Endothelial cell of umbilical vein (primary cell): Measurements from ENCODE around the gene LONP2. TPM values are rescaled to one million over a fixed set of nuclear protein-coding genes. Genes with fewer than 3 reads are reported as not detected.

Source experiments
- BruUV-seq: library from RNA; stranded (reverse); fragments of 400-500 nt; replicated peaks from 2 replicates; lab custom pipeline; 2021; lab: Mats Ljungman, UMichigan
- CTCF ChIA-PET: fragments of 300-600, 350-600 bp; sonication (Branson Sonifier 250); formaldehyde crosslinking; loops from one replicate; lab custom pipeline; 2021; ENCODE audit warnings: antibody characterized with exemption, inconsistent platforms; lab: Charles Lee
- POLR2A ChIA-PET: fragments of 300-600, 350-600 bp; sonication (Branson Sonifier 250); formaldehyde crosslinking; loops from one replicate; lab custom pipeline; 2021; ENCODE audit warnings: antibody characterized with exemption, inconsistent platforms; lab: Charles Lee
- DNase-seq: peaks from one replicate; pipeline ENCODE4 v3.0.0-alpha.2; 2011; ENCODE audit warnings: low read depth, low spot score
- FAIRE-seq: peaks from 2 replicates; lab custom pipeline; 2011; peaks lifted over from hg19 to GRCh38; lab: Jason Lieb, UNC
- H2AFZ ChIP-seq: 2 replicates; pipeline ENCODE4 v1.6.0; 2012; ENCODE audit warnings: low read depth, low read length, control low read depth, inconsistent platforms
- H3K27ac ChIP-seq: 2 replicates; pipeline ENCODE4 v1.5.1; 2011; ENCODE audit warnings: low read depth, mild to moderate bottlenecking, control low read depth, low read length, moderate library complexity; ENCODE audit not compliant: insufficient read depth
- H3K27me3 ChIP-seq, 2 experiments: 2 replicates each; pipeline versions ENCODE4 v1.6.0 to v1.6.1; 2011; ENCODE audit warnings: low read length in 2 of 2, mixed read lengths in 1 of 2; ENCODE audit not compliant: control insufficient read depth in 2 of 2, insufficient read depth in 2 of 2
- H3K36me3 ChIP-seq, 2 experiments: 2 replicates in 1 of 2; 3 replicates in 1 of 2; pipeline ENCODE4 v1.5.1; 2011; ENCODE audit warnings: low read length in 2 of 2, mild to moderate bottlenecking in 1 of 2, moderate library complexity in 1 of 2; ENCODE audit not compliant: control insufficient read depth in 2 of 2, insufficient read depth in 2 of 2; ENCODE audit errors: extremely low read depth in 1 of 2
- H3K4me1 ChIP-seq: 3 replicates; pipeline ENCODE4 v1.5.1; 2011; ENCODE audit warnings: mild to moderate bottlenecking, low read length; ENCODE audit not compliant: control insufficient read depth, insufficient read depth; ENCODE audit errors: extremely low read depth
- H3K4me2 ChIP-seq: 2 replicates; pipeline ENCODE4 v1.6.1; 2011; ENCODE audit warnings: low read length, control low read depth, mixed read lengths; ENCODE audit not compliant: insufficient read depth
- H3K4me3 ChIP-seq, 3 experiments: fragments of 200-600 bp in 1 of 3; sonication (generic), shearing (Covaris generic) in 1 of 3; replicated peaks in 1 of 3; 2 replicates each; pipeline ENCODE4 v1.5.1; 2011 to 2016; ENCODE audit warnings: control low read depth in 3 of 3, low read length in 3 of 3, mild to moderate bottlenecking in 2 of 3, inconsistent platforms in 1 of 3, low read depth in 1 of 3, moderate library complexity in 1 of 3; ENCODE audit not compliant: insufficient read depth in 1 of 3
- H3K79me2 ChIP-seq: 2 replicates; pipeline ENCODE4 v1.6.0; 2012; ENCODE audit warnings: low read length, inconsistent platforms; ENCODE audit not compliant: control insufficient read depth, insufficient read depth
- H3K9ac ChIP-seq: replicated peaks from 2 replicates; pipeline ENCODE3; 2011; ENCODE audit warnings: low read length, control low read depth; ENCODE audit not compliant: insufficient read depth; ENCODE audit errors: extremely low read depth
- H3K9me1 ChIP-seq: replicated peaks from 3 replicates; pipeline ENCODE4 v1.6.0; 2011; ENCODE audit warnings: mild to moderate bottlenecking, low read length; ENCODE audit not compliant: control insufficient read depth, insufficient read depth; ENCODE audit errors: extremely low read depth
- H3K9me3 ChIP-seq: replicated peaks from 2 replicates; pipeline ENCODE4 v1.5.1; 2012; ENCODE audit warnings: low read length, inconsistent platforms; ENCODE audit not compliant: control insufficient read depth, insufficient read depth
- H4K20me1 ChIP-seq: replicated peaks from 2 replicates; pipeline ENCODE3; 2011; ENCODE audit warnings: mild to moderate bottlenecking, low read length; ENCODE audit not compliant: control insufficient read depth, insufficient read depth; ENCODE audit errors: extremely low read depth
- EZH2 ChIP-seq: IDR thresholded peaks from 2 replicates; pipeline ENCODE4 v1.6.1; 2012; ENCODE audit warnings: borderline replicate concordance, low read depth, mild to moderate bottlenecking, moderate library complexity, low read length, inconsistent platforms; ENCODE audit not compliant: severe bottlenecking
- FOS ChIP-seq: IDR thresholded peaks from 2 replicates; pipeline ENCODE4 v1.6.1; 2011; ENCODE audit warnings: mild to moderate bottlenecking, low read length, moderate library complexity, borderline replicate concordance; ENCODE audit not compliant: insufficient read depth
- GATA2 ChIP-seq: IDR thresholded peaks from 2 replicates; pipeline ENCODE4 v1.7.0; 2011; ENCODE audit warnings: low read depth, mild to moderate bottlenecking, moderate library complexity, mixed read lengths, low read length; ENCODE audit not compliant: insufficient read length, insufficient read depth
- JUN ChIP-seq: IDR thresholded peaks from 2 replicates; pipeline ENCODE4 v1.6.1; 2011; ENCODE audit warnings: borderline replicate concordance, low read depth; ENCODE audit not compliant: insufficient read length, insufficient read depth
- MYC ChIP-seq: IDR thresholded peaks from one replicate; pipeline ENCODE4 v1.6.1; 2011; ENCODE audit warnings: mild to moderate bottlenecking, low read depth, low read length
- POLR2A ChIP-seq: IDR thresholded peaks from 2 replicates; pipeline ENCODE4 v1.6.1; 2012; ENCODE audit warnings: low read depth, mild to moderate bottlenecking, control low read depth, low read length
- POLR2AphosphoS5 ChIP-seq: IDR thresholded peaks from 2 replicates; pipeline ENCODE4 v1.6.1; 2012; ENCODE audit warnings: low read depth, mild to moderate bottlenecking, control low read depth, low read length, moderate library complexity; ENCODE audit not compliant: insufficient read depth
- dilution Hi-C: fragments of 300-500 bp; cut with MboI; formaldehyde crosslinking; loops from one replicate; pipeline ENCODE4 v1.15.0; 2019; ENCODE audit warnings: low sequenced_read_pairs; ENCODE audit not compliant: extremely low pct_ligation_motif_present
- intact Hi-C: fragments of 100-400 bp; cut with micrococcal nuclease; formaldehyde crosslinking; loops from one replicate; pipeline ENCODE4 v1.10.0; 2022
- polyA plus RNA-seq, 4 experiments: library from polyadenylated mRNA; depleted of rRNA in 3 of 4; stranded (reverse) in 3 of 4; unstranded in 1 of 4; fragments of >200 nt; gene quantifications; 2 replicates each; pipeline versions ENCODE4 v1.2.1 to v1.2.3, GENCODE V29; 2011 to 2012; ENCODE audit warnings: missing spikeins in 1 of 4
- total RNA-seq: library from RNA; stranded (reverse); gene quantifications from 2 replicates; pipeline ENCODE4 v1.2.3, GENCODE V29; 2021
- TF ChIP-seq, protein P1 (sequence below): IDR thresholded peaks from 2 replicates; pipeline ENCODE4 v1.6.1; 2011; ENCODE audit not compliant: insufficient read depth, insufficient read length
- TF ChIP-seq, protein P2 (sequence below), 2 donors: IDR thresholded peaks; 1 replicate in 1 of 2; 2 replicates in 1 of 2; pipeline ENCODE4 v1.5.1; 2011; ENCODE audit warnings: low read length in 2 of 2, mild to moderate bottlenecking in 2 of 2, moderate library complexity in 2 of 2, control low read depth in 1 of 2, inconsistent platforms in 1 of 2, low read depth in 1 of 2; ENCODE audit not compliant: insufficient read depth in 1 of 2; ENCODE audit errors: extremely low read depth in 1 of 2

The LONP2 gene
- total and polyA plus RNA-seq, 2 donors (not counting 3 experiments of a cell fraction or from before 2014, with no cell fraction given) = 13.5 to 38.4 TPM

DNA sequence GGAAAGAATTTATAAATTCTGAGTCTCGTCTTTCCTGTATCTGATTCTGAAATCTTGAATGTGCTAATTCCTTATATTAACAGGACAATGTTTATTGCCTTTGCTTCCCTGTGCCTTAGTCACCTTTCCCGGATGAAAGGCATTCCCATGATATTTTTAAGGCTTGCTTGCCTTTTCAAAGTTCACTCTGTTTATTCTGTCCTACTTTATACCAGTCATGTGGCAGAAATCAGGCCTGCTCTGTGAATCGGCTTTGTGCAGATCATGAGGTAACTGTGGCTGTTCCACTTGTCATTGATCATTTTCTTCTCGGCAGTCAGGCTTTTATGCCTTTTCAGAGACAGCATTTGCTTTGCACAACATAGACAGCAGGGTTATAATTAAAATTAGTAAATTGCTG is 32.0 kb downstream of the LONP2 start:
- H3K79me2 ChIP-seq = peaks cover 5% of the 10 kb centered on the region
- dilution Hi-C loops = no loop called here
- H2AFZ ChIP-seq = no peak overlapping the region
- FAIRE-seq (peak; percentile 77), DNase-seq (peak; percentile 86)
- no peaks in the 10 kb centered on the region for H3K27me3 ChIP-seq
- H3K4me3 ChIP-seq = no peak overlapping the region
- peaks cover 39% of the 10 kb centered on the region for H3K4me1 ChIP-seq
- no peak for TF ChIP-seq EZH2
- TF ChIP-seq GATA2 = peak; percentile 43
- ChIA-PET CTCF (no interaction called here), POLR2A (no interaction called here)
- no peaks in the 10 kb centered on the region for H3K9me3 ChIP-seq
- H3K9ac ChIP-seq = no peak overlapping the region
- H3K27ac ChIP-seq = peak overlapping the region; percentile 6
- H3K9me1 ChIP-seq = peaks cover 2% of the 10 kb centered on the region
- H3K36me3 ChIP-seq = peaks cover 0 to 5% of the 10 kb centered on the region in 2 experiments
- no peaks in the 10 kb centered on the region for H4K20me1 ChIP-seq
- H3K4me2 ChIP-seq = peak overlapping the region; percentile 7
- intact Hi-C loops = loop anchor here (5.0 kb wide), 1 partner anchor 41 kb away; no protein-coding TSS in a partner anchor
- no TSS peak for BruUV-seq

DNA sequence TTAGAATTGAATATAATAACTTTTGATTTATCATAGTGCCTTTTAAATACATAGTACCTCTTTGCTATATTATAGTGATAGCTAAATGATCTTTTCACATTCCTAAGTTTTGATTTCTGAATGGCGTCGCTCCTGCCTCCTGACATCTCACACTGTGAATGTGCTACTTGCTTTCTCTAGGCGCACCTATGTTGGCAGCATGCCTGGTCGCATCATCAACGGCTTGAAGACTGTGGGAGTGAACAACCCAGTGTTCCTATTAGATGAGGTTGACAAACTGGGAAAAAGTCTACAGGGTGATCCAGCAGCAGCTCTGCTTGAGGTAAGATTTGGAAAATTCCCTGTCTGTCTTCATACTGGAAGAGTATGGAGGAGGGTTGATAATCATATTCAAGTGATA is 33.1 kb downstream of the LONP2 start:
- no peak for FAIRE-seq
- no peak overlapping the region for H3K4me3 ChIP-seq
- peaks cover 39% of the 10 kb centered on the region for H3K4me1 ChIP-seq
- TF ChIP-seq MYC (no peak), EZH2 (no peak), POLR2A (no peak), GATA2 (no peak), FOS (no peak), POLR2AphosphoS5 (no peak), JUN (no peak)
- TF ChIP-seq, protein P1, sequence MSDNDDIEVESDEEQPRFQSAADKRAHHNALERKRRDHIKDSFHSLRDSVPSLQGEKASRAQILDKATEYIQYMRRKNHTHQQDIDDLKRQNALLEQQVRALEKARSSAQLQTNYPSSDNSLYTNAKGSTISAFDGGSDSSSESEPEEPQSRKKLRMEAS = no peak
- TF ChIP-seq, protein P2, sequence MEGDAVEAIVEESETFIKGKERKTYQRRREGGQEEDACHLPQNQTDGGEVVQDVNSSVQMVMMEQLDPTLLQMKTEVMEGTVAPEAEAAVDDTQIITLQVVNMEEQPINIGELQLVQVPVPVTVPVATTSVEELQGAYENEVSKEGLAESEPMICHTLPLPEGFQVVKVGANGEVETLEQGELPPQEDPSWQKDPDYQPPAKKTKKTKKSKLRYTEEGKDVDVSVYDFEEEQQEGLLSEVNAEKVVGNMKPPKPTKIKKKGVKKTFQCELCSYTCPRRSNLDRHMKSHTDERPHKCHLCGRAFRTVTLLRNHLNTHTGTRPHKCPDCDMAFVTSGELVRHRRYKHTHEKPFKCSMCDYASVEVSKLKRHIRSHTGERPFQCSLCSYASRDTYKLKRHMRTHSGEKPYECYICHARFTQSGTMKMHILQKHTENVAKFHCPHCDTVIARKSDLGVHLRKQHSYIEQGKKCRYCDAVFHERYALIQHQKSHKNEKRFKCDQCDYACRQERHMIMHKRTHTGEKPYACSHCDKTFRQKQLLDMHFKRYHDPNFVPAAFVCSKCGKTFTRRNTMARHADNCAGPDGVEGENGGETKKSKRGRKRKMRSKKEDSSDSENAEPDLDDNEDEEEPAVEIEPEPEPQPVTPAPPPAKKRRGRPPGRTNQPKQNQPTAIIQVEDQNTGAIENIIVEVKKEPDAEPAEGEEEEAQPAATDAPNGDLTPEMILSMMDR (IDR thresholded peaks at IDR 0.05; ENCODE audit: extremely low read depth in 1 of 2, insufficient read depth in 1 of 2, low read depth in 1 of 2, low read length in 2 of 2) = no peak
- H2AFZ ChIP-seq = no peak overlapping the region
- no peaks in the 10 kb centered on the region for H4K20me1 ChIP-seq
- CTCF ChIA-PET = no interaction called here
- DNase-seq = no peak
- no TSS peak for BruUV-seq
- H3K9me1 ChIP-seq = peaks cover 2% of the 10 kb centered on the region
- H3K79me2 ChIP-seq = peaks cover 5% of the 10 kb centered on the region
- intact Hi-C loops = loop anchor here (5.0 kb wide), 1 partner anchor 40 kb away; no protein-coding TSS in a partner anchor
- no peak overlapping the region for H3K4me2 ChIP-seq
- H3K9ac ChIP-seq = no peak overlapping the region
- POLR2A ChIA-PET = no interaction called here
- dilution Hi-C loops = no loop called here
- H3K27me3 ChIP-seq = no peaks in the 10 kb centered on the region
- H3K27ac ChIP-seq = no peak overlapping the region
- peaks cover 0 to 4% of the 10 kb centered on the region in 2 experiments for H3K36me3 ChIP-seq
- no peaks in the 10 kb centered on the region for H3K9me3 ChIP-seq
